ENCODE results near the gene CLK4. TPM values are rescaled to one million over a fixed set of nuclear protein-coding genes. Genes with fewer than 3 reads are reported as not detected.

The CLK4 gene
- polyA plus RNA-seq, 3 donors = 51.3 to 68.7 (median 68.3) TPM

DNA sequence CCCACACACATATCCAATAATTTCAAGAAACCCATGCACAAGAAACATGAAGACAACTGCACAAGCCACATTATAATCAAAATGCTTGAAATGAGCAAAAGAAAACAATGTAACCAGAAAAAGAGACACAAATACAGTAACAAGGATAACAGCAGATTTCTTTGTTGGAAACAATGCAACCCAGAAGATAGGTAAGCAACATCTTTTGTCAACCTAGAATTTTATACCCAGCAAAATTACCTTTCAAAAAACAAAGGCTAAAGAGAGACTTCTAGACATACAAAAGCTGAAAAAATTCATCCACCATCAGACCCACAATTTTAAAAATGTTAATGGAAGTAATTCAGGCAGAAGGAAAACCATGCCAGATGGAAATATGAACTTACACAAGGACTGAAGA lies 31.7 kb downstream of the CLK4 start:
- no peak for DNase-seq (ENCODE audit: extremely low read depth in 1 of 11, low read depth in 9 of 11, low spot score in 4 of 11)

- no peak for DNase-seq (ENCODE audit: extremely low read depth in 1 of 11, low read depth in 9 of 11, low spot score in 4 of 11)
Measured at GRCh38 chr5:178590924-178591423, 35.9 kb downstream of the CLK4 start.

DNA sequence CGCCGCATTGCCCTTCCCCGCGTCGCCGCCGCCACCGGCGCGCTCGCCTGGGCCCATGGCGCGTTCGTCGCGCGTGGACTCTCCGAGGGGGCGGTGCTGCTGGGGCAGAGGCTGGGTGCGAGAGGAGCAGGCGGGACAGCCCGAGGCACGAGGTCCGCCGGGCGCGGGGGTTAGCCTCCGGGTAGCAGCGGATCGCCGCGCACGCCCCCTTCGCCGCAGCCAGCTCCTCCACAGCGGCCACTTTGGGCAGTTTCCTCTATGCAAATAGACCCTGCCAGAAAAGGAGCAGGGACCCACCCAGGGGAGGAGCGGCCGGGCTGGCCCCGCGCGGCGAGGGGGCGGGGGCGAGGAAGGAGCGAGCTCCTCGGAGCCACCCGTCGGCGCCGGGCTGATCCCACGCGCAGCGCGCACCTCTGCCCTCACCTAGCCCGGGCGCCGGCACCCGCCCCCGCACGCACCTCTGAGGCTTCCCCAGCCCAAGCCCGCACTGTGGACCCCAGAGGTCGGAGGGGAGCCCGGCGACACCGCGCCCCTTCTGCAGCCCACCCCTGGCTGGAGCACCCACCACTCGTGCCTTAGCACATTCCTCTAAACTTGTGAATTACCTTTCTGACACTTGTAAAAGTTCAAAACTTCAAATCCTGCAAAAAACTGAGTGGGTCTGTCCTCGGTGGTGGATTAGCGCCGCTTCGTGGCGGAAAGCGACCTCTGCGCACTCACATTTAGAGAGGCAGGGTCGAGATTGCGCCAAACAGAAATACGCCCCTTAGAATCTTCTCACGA lies 36.5 kb downstream of the CLK4 start, which contains the start of gene COL23A1:
TSS of gene COL23A1 (minus strand) at position 253 of the 783 bp plus-strand sequence.
- peak in 8 of 11 donors; percentile 60 to 81 (median 72) for DNase-seq (ENCODE audit: extremely low read depth in 1 of 11, low read depth in 9 of 11, low spot score in 4 of 11)

DNA sequence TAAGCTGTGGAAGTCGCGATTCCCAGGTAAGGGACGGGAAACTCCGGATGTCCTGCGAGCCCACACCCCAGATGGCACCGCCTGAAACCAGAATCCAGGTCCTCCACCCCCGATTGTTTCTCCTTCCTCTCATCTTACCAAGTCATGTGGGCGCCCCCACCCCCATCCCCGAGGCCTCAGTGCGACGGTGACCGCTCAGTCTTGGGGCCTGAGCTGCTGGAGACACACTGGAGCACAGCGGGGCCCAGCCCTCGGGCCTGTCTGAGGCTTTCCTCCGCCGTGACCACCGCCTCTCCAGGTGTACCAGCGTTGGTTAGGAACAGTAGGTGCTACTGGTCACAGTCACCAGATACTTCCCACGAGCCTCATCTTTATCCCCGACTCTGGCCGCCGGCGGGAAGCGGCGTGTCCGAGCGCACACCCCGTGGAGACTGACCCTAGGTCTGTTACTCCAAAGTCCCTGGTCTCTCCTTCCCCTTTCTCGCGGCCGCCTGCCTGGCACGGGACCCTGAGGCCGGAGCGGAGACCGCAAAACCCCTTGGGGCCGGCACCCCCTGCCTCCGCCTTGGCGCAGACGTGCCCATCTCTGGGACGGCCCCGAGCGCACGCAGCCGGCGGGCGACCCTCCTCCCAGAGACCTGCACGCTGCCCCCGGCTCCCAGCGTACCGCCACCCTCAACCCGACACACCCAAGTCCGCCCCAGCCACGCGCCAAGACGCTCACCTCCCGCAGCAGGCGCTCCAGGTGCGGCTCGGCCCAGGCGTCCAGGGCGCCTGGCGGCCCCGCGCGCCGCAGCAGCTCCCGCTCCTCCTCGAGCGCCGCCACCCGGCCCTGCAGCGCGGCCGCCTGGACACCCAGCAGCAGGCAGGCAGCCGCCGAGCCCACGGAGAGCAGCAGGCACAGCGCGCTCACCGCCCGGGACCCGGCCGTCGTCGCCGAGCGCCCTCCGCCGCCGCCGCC lies 37.4 kb downstream of the CLK4 start:
- DNase-seq (ENCODE audit: extremely low read depth in 1 of 11, low read depth in 9 of 11, low spot score in 4 of 11) = peak in 3 of 11 donors; percentile 43 to 53 (median 49)

- DNase-seq (ENCODE audit: extremely low read depth in 1 of 11, low read depth in 9 of 11, low spot score in 4 of 11) = no peak
Measured at GRCh38 chr5:178588769-178589168, 38.1 kb downstream of the CLK4 start.

GRCh38 chr5:178587763-178588611 lies 38.9 kb downstream of the CLK4 start:
- DNase-seq (ENCODE audit: extremely low read depth in 1 of 11, low read depth in 9 of 11, low spot score in 4 of 11) = no peak

DNA sequence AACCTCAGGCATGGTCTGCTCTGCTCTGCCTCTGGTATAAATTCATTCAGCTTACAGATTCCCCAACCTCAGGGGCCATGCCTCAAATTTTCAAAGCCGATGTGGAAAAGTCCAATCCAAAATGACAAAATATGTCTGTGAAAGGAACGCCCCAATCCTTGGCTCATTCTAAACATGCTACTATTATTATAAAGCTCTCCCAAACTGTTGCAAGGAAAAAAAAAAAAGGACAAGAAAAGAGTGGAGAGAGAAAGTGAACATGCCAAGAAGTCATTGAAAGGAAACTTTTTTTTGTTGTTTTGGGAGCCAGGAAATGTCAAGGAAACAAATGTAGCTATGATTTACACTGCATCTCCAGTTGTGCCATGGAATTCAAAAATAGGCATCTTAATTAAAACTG lies 40.5 kb downstream of the CLK4 start:
- DNase-seq (ENCODE audit: extremely low read depth in 1 of 11, low read depth in 9 of 11, low spot score in 4 of 11) = no peak

DNA sequence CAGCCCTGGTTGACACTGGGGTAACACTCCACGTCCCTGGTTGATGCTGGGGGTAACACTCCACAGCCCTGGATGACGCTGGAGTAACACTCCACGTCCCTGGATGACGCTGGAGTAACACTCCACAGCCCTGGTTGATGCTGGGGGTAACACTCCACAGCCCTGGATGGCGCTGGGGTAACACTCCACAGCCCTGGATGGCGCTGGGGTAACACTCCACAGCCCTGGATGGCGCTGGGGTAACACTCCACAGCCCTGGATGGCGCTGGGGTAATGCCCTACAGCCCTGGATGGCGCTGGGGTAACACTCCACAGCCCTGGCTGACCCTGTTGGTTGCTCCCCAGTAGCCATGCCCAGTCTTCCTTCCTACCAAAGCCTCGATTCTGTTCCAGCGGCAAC lies 41.4 kb downstream of the CLK4 start:
- peak in 1 of 11 donors; percentile 60 for DNase-seq (ENCODE audit: extremely low read depth in 1 of 11, low read depth in 9 of 11, low spot score in 4 of 11)

GRCh38 chr5:178583279-178583678 lies 43.6 kb downstream of the CLK4 start:
- DNase-seq (ENCODE audit: extremely low read depth in 1 of 11, low read depth in 9 of 11, low spot score in 4 of 11) = no peak

DNA sequence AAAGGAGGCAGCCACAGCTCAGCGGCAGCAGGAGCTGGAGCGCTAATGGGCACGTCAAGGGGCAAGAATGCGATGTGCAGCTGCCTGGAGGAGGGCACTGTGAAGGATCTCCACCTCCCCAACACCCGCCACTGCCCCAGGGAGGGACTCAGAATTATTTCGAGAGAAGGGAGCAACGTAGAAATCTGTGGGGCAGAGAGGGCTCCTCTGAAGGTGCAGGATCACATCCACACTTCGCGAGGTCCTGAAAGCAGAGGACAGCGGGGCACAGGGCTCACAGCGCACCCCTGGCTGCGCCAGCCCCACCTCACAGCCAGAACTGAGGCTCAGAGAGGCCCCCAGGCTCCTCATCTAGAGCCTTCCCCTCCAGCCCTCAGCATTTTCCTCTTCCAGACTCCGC lies 44.6 kb downstream of the CLK4 start:
- no peak for DNase-seq (ENCODE audit: extremely low read depth in 1 of 11, low read depth in 9 of 11, low spot score in 4 of 11)

DNA sequence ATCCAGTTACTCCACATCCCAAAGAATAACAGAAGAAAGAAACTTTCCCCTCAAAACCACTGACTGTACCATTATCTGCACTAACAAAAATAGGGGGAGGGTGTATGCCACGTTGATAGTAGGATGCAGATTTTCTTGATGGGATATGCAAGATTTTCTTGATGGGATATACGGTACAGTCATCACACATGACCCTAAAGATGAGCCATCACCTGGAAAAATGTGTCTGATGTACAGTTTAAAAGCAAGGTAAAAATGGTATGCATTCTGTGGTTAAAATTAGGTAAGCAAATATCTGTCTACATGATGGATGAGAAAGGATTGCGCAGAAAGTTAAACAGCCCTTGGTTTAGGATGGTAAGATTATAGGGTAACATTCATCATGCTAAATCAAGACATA lies 45.2 kb downstream of the CLK4 start:
- no peak for DNase-seq (ENCODE audit: extremely low read depth in 1 of 11, low read depth in 9 of 11, low spot score in 4 of 11)

GRCh38 chr5:178580271-178580955 lies 46.4 kb downstream of the CLK4 start:
- DNase-seq (ENCODE audit: extremely low read depth in 1 of 11, low read depth in 9 of 11, low spot score in 4 of 11) = no peak

GRCh38 chr5:178577944-178578343 lies 48.9 kb downstream of the CLK4 start:
- DNase-seq (ENCODE audit: extremely low read depth in 1 of 11, low read depth in 9 of 11, low spot score in 4 of 11) = no peak

DNA sequence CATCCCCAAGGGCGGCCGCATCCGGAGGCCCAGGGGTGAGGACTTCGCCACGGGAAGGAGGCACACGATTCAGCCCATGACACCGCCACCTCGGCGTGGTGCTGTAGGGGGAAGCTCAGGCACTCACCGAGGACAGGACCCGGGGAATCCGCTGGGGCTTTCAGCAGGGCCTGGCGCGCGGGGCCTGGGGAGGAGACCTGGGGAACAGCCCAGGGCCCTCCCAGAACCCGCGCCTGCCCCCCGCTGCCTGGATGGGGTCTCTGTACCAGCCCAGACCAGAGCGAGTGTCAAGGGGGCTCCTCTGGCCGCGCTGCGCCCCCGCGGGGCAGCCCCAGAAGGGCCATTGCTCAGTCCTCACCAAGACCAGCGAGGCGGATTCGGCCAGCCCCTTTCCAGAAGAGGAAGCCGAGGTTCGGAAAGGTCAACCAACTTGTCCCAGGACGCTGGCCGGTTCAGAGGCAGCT lies 49.4 kb downstream of the CLK4 start:
- DNase-seq (ENCODE audit: extremely low read depth in 1 of 11, low read depth in 9 of 11, low spot score in 4 of 11) = no peak

- DNase-seq (ENCODE audit: extremely low read depth in 1 of 11, low read depth in 9 of 11, low spot score in 4 of 11) = peak in 1 of 11 donors; percentile 35
Measured at GRCh38 chr5:178576591-178577351, 50.1 kb downstream of the CLK4 start.

- DNase-seq (ENCODE audit: extremely low read depth in 1 of 11, low read depth in 9 of 11, low spot score in 4 of 11) = no peak
Measured at GRCh38 chr5:178573216-178573615, 53.6 kb downstream of the CLK4 start.

DNA sequence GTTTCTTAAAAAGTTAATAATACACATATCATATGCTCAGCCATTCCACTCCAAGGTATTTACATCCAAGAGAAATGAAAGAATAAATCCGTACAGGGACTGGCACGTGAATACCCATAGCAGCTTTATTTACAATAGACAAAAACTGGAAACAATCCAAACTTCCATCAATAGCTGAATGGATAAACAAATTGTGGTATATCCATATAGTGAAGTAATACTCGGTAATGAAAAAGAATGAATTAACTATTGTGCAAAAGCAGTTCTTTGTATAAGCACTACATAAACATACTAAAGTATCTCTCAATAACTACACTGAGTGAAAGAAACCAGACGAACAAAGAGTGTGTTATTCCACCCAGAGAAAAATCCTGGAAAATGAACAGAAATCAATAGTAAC lies 54.2 kb downstream of the CLK4 start:
- no peak for DNase-seq (ENCODE audit: extremely low read depth in 1 of 11, low read depth in 9 of 11, low spot score in 4 of 11)

DNA sequence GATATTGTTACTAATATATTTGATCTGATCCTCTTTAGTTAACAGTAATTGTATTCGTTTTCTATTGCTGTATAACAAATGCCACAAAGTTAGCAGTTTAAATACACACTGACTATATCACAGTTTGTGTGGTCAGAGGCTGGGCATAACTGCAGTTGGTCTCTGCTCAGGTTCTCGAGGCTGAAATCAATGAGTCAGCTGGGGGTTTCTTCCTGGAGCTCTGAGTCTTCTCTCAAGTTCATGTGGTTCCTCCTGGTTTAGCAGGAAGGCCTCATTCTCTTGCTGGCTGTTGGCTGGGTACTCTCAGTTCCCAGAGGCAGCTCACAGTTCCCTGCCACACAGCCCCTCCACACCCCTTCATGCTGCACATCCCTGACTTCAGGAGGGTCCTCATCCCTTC lies 57.4 kb downstream of the CLK4 start:
- no peak for DNase-seq (ENCODE audit: extremely low read depth in 1 of 11, low read depth in 9 of 11, low spot score in 4 of 11)

All from renal cortex interstitium (tissue), 11 donors.